DND-41 (cell line): Measurements from ENCODE around the gene MICAL3.

Experiments
- ATAC-seq: fragments of 200-7000 bp; cut with Tn5 transposase; 3 replicates; pipeline ENCODE4 v1.9.1; 2021; ENCODE audit warnings: low read depth; ENCODE audit not compliant: insufficient read depth
- DNase-seq: peaks from one replicate; pipeline ENCODE4 v3.0.0-alpha.2; 2020
- H2AFZ ChIP-seq: 2 replicates; pipeline ENCODE4 v1.6.0; 2012; ENCODE audit warnings: low read depth, low read length
- H3K27ac ChIP-seq: 2 replicates; pipeline ENCODE4 v1.5.1; 2012; ENCODE audit warnings: low read length, inconsistent platforms
- H3K27me3 ChIP-seq: fragments of 200-600 bp; sonication (generic); 2 replicates; pipeline ENCODE4 v1.6.0; 2012; ENCODE audit warnings: low read length, mild to moderate bottlenecking, inconsistent platforms; ENCODE audit not compliant: insufficient read depth, poor library complexity
- H3K36me3 ChIP-seq: 2 replicates; pipeline ENCODE4 v1.5.1; 2012; ENCODE audit warnings: low read length, inconsistent platforms; ENCODE audit not compliant: insufficient read depth
- H3K4me1 ChIP-seq: 2 replicates; pipeline ENCODE4 v1.5.1; 2012; ENCODE audit warnings: mild to moderate bottlenecking, low read length; ENCODE audit not compliant: insufficient read depth
- H3K4me2 ChIP-seq: 2 replicates; pipeline ENCODE4 v1.6.0; 2012; ENCODE audit warnings: mild to moderate bottlenecking, moderate library complexity, low read length, inconsistent platforms; ENCODE audit not compliant: insufficient read depth
- H3K4me3 ChIP-seq, 2 experiments: fragments of 200-600 bp in 1 of 2; shearing (Covaris generic) in 1 of 2; 2 replicates each; pipeline ENCODE4 v1.5.1; 2012 to 2016; ENCODE audit warnings: inconsistent platforms in 2 of 2, low read length in 2 of 2, mild to moderate bottlenecking in 2 of 2, low read depth in 1 of 2, moderate library complexity in 1 of 2
- H3K79me2 ChIP-seq: 2 replicates; pipeline ENCODE4 v1.6.0; 2012; ENCODE audit warnings: low read length, inconsistent platforms; ENCODE audit not compliant: insufficient read depth
- H3K9ac ChIP-seq: 2 replicates; pipeline ENCODE4 v1.6.0; 2012; ENCODE audit warnings: low read depth, mild to moderate bottlenecking, inconsistent platforms, low read length, moderate library complexity
- H3K9me3 ChIP-seq: 2 replicates; pipeline ENCODE4 v1.5.1; 2012; ENCODE audit warnings: low read length, moderate library complexity, mild to moderate bottlenecking, inconsistent platforms; ENCODE audit not compliant: insufficient read depth, severe bottlenecking
- H4K20me1 ChIP-seq: 2 replicates; pipeline ENCODE4 v1.6.0; 2012; ENCODE audit warnings: low read length; ENCODE audit not compliant: insufficient read depth
- CTCF ChIP-seq: IDR thresholded peaks from 2 replicates; pipeline ENCODE4 v1.5.1; 2012; ENCODE audit warnings: borderline replicate concordance, low read length, moderate library complexity, mild to moderate bottlenecking; ENCODE audit not compliant: poor library complexity, severe bottlenecking; ENCODE audit errors: extremely low read depth
- EZH2 ChIP-seq: IDR thresholded peaks from 3 replicates; pipeline ENCODE4 v1.6.1; 2012; ENCODE audit warnings: borderline replicate concordance, low read depth, mild to moderate bottlenecking, moderate library complexity, low read length, inconsistent platforms; ENCODE audit not compliant: severe bottlenecking

MICAL3 gene

GRCh38 chr22:17969701-17970113, 54.7 kb downstream of the MICAL3 start:
- DNase-seq, result no peak
- Histone ChIP-seq H4K20me1 (peaks cover 71% of the 10 kb centered on the region), H3K4me3 (no peak overlapping the region), H3K36me3 (no peaks in the 10 kb centered on the region; the same call in 1 of the 2 replicates), H3K4me1 (no peaks in the 10 kb centered on the region), H3K79me2 (peaks cover 71% of the 10 kb centered on the region), H3K27ac (no peak overlapping the region), H2AFZ (no peak overlapping the region), H3K9me3 (no peaks in the 10 kb centered on the region), H3K27me3 (no peaks in the 10 kb centered on the region), H3K4me2 (no peak overlapping the region), H3K9ac (no peak overlapping the region)
- no peak for ATAC-seq
- TF ChIP-seq CTCF, result no peak
- no peak for TF ChIP-seq EZH2

GRCh38 chr22:17968126-17968525, 56.2 kb downstream of the MICAL3 start:
- Histone ChIP-seq H3K9me3 (no peaks in the 10 kb centered on the region), H3K79me2 (peaks cover 73% of the 10 kb centered on the region), H3K27ac (no peak overlapping the region), H3K4me2 (no peak overlapping the region), H3K36me3 (no peaks in the 10 kb centered on the region; the same call in 1 of the 2 replicates), H3K9ac (no peak overlapping the region), H3K4me1 (no peaks in the 10 kb centered on the region), H4K20me1 (peaks cover 69% of the 10 kb centered on the region), H3K27me3 (no peaks in the 10 kb centered on the region), H3K4me3 (no peak overlapping the region), H2AFZ (no peak overlapping the region)
- ATAC-seq, result no peak
- no peak for DNase-seq
- no peak for TF ChIP-seq CTCF
- no peak for TF ChIP-seq EZH2

- no peaks in the 10 kb centered on the region for H3K4me1 ChIP-seq
- TF ChIP-seq EZH2 (no peak), CTCF (no peak)
- no peak overlapping the region for H3K9ac ChIP-seq
- peaks cover 68% of the 10 kb centered on the region for H3K79me2 ChIP-seq
- H3K27me3 ChIP-seq, result no peaks in the 10 kb centered on the region
- ATAC-seq, result no peak
- H3K4me2 ChIP-seq, result no peak overlapping the region
- H3K27ac ChIP-seq, result no peak overlapping the region
- peaks cover 71% of the 10 kb centered on the region for H4K20me1 ChIP-seq
- no peaks in the 10 kb centered on the region; the same call in 1 of the 2 replicates for H3K36me3 ChIP-seq
- H3K9me3 ChIP-seq, result no peaks in the 10 kb centered on the region
- H3K4me3 ChIP-seq, result no peak overlapping the region
- no peak overlapping the region for H2AFZ ChIP-seq
- DNase-seq, result no peak
Observed at GRCh38 chr22:17966403-17966717, 58.0 kb downstream of the MICAL3 start.
